Hematopoietic multipotent progenitor cell treated with erythropoietin and hydrocortisone succinate and interleukin-3 and kit ligand, for 15 days (in vitro differentiated cells): ENCODE measurements around the gene OR7C1.
"Not testable (repeated sequence)": the region's sequence is repeated elsewhere in the genome, so short reads cannot be mapped to it uniquely, and the experiment has no call there.

Source experiments
- DNase-seq: peaks from one replicate; pipeline ENCODE4 v3.0.0-alpha.2; 2015; ENCODE audit warnings: low spot score

OR7C1 gene

GRCh38 chr19:14765403-14765802, 69.6 kb downstream of the OR7C1 start:
- DNase-seq: not testable (repeated sequence)

- no peak for DNase-seq
Measured at GRCh38 chr19:14764401-14764800, 70.6 kb downstream of the OR7C1 start.

DNA sequence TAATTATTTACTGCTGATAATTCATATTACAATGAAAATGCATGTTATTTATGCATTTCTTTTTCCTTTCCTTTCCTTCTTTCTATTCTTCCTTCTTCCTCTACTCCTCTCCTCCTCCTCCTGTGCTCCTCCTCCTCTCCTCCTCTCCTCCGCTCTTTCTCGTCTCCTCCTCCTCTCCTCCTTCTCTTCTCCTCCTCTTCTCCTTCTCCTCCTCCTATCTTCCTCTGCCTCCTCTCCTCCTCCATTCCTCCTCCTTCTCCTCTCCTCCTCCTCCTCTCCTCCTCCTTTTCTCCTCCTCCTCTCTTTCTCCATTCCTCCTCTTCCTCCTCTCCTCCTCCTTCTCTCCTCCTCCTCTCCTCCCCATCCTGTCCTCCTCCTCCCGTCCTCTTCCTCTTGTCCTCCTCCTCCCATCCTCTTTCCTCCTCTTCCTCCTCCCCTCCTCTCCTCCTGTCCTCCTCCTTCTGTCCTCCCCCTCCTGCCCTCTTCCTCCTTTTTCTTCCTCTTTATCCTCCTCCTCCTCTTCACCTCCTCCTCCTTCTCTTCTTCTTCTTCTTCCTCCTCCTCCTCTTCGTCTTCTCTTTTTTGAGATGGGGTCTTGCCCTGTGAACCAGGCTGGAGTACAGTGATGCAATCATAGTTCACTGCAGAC, 71.4 kb downstream of the OR7C1 start:
- DNase-seq: no peak

GRCh38 chr19:14762111-14762510, 72.9 kb downstream of the OR7C1 start:
- DNase-seq: no peak

- DNase-seq: no peak
Measured at GRCh38 chr19:14761607-14762006, 73.4 kb downstream of the OR7C1 start.

DNA sequence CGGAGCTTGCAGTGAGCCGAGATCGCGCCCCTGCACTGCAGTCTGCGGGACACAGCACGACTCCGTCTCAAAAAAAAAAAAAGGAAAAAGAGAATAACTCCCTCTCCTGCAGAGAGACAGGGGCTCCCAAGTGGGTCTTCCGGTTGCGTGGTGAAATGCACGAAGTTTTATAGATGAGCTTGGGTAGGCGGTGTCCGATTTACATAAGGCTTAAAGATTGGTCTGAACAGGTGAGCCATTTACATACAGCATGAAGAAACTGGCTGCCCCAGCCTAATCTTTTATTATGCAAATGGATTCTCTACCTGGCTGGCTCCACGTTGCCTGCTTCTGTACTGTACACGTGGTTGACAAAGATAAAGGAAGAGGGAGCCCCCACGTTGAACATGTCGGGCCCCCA, 76.2 kb downstream of the OR7C1 start:
- no peak for DNase-seq

- no peak for DNase-seq
Measured at GRCh38 chr19:14748601-14749000, 86.4 kb downstream of the OR7C1 start.
